Measurements from ENCODE around the gene FAM81A.

DNA sequence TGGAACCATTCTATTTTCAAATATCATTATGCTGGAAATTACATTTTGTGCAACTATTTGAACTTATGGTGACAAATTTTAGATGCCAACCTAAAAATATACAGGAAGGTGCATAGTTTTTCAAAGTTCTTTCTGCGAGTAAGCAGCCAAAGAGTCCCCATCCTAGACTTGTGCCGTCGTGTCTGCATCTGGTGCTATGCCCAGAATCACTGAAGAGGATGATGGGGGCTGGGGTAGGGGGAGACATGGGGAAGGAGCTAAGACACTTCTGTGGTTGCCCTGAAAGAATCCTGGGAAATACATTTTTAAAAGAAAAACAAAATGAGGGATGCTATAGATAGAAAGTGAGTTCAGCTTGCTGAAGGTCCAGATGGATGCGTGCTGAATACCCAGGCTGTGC lies 21.2 kb upstream of the FAM81A start:
- TF ChIP-seq, protein P1, sequence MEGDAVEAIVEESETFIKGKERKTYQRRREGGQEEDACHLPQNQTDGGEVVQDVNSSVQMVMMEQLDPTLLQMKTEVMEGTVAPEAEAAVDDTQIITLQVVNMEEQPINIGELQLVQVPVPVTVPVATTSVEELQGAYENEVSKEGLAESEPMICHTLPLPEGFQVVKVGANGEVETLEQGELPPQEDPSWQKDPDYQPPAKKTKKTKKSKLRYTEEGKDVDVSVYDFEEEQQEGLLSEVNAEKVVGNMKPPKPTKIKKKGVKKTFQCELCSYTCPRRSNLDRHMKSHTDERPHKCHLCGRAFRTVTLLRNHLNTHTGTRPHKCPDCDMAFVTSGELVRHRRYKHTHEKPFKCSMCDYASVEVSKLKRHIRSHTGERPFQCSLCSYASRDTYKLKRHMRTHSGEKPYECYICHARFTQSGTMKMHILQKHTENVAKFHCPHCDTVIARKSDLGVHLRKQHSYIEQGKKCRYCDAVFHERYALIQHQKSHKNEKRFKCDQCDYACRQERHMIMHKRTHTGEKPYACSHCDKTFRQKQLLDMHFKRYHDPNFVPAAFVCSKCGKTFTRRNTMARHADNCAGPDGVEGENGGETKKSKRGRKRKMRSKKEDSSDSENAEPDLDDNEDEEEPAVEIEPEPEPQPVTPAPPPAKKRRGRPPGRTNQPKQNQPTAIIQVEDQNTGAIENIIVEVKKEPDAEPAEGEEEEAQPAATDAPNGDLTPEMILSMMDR (IDR thresholded peaks at IDR 0.05) = no peak
- TF ChIP-seq POLR2AphosphoS5 (IDR thresholded peaks at IDR 0.05) = no peak

All from transverse colon (tissue), 4 donors.